CD14-positive monocyte (primary cell): ENCODE results near the gene ARRDC1. TPM values are rescaled to one million over a fixed set of nuclear protein-coding genes. Genes with fewer than 3 reads are reported as not detected.

Experiments
- DNase-seq, 3 donors: peaks; one replicate each; pipeline ENCODE4 v3.0.0-alpha.2; 2011 to 2022
- H2AFZ ChIP-seq: 2 replicates; pipeline ENCODE4 v1.6.0; 2012; ENCODE audit warnings: mild to moderate bottlenecking, low read depth, low read length, inconsistent platforms; ENCODE audit not compliant: insufficient read depth, poor library complexity, severe bottlenecking
- H3K27ac ChIP-seq, 2 donors: 1 replicate in 1 of 2; 2 replicates in 1 of 2; pipeline ENCODE4 v1.5.1; 2012 to 2013; ENCODE audit warnings: low read length in 2 of 2, control low read depth in 1 of 2, inconsistent platforms in 1 of 2, low read depth in 1 of 2, mild to moderate bottlenecking in 1 of 2
- H3K27me3 ChIP-seq, 2 donors: one replicate each; pipeline versions ENCODE4 v1.6.0 to v1.6.1; 2011 to 2013; ENCODE audit warnings: low read length in 2 of 2; ENCODE audit not compliant: control insufficient read depth in 2 of 2, insufficient read depth in 2 of 2
- H3K36me3 ChIP-seq, 2 donors: replicated peaks in 1 of 2; 1 replicate in 1 of 2; 2 replicates in 1 of 2; pipeline versions ENCODE4 v1.5.1 to v1.6.1; 2012 to 2013; ENCODE audit warnings: low read length in 2 of 2, control low read depth in 1 of 2, inconsistent platforms in 1 of 2, mild to moderate bottlenecking in 1 of 2; ENCODE audit not compliant: insufficient read depth in 2 of 2, control insufficient read depth in 1 of 2
- H3K4me1 ChIP-seq, 2 donors: 1 replicate in 1 of 2; 2 replicates in 1 of 2; pipeline versions ENCODE4 v1.5.1 to v1.6.1; 2012 to 2013; ENCODE audit warnings: low read length in 2 of 2, control low read depth in 1 of 2, inconsistent platforms in 1 of 2, mild to moderate bottlenecking in 1 of 2, moderate library complexity in 1 of 2; ENCODE audit not compliant: insufficient read depth in 2 of 2, control insufficient read depth in 1 of 2
- H3K4me2 ChIP-seq: replicated peaks from 2 replicates; pipeline ENCODE3; 2012; ENCODE audit warnings: low read length, moderate library complexity, mild to moderate bottlenecking; ENCODE audit not compliant: poor library complexity, severe bottlenecking; ENCODE audit errors: extremely low read depth
- H3K4me3 ChIP-seq, 3 experiments: fragments of 200-600 bp in 1 of 3; sonication (generic) in 1 of 3; replicated peaks in 1 of 3; 1 replicate in 2 of 3; 2 replicates in 1 of 3; pipeline ENCODE4 v1.5.1; 2011 to 2013; ENCODE audit warnings: low read length in 3 of 3, mild to moderate bottlenecking in 3 of 3, control low read depth in 2 of 3, low read depth in 2 of 3, inconsistent platforms in 1 of 3, moderate library complexity in 1 of 3
- H3K79me2 ChIP-seq: 2 replicates; pipeline ENCODE4 v1.6.0; 2012; ENCODE audit warnings: mild to moderate bottlenecking, control low read depth, inconsistent platforms, low read length, moderate library complexity; ENCODE audit not compliant: insufficient read depth
- H3K9ac ChIP-seq: 2 replicates; pipeline ENCODE4 v1.6.0; 2017; ENCODE audit warnings: low read length, mild to moderate bottlenecking; ENCODE audit not compliant: insufficient read depth, poor library complexity, severe bottlenecking
- H3K9me3 ChIP-seq, 2 donors: replicated peaks in 1 of 2; 1 replicate in 1 of 2; 2 replicates in 1 of 2; pipeline versions ENCODE4 v1.5.1 to v1.6.1; 2012 to 2013; ENCODE audit warnings: low read length in 2 of 2, control low read depth in 1 of 2; ENCODE audit not compliant: control insufficient read depth in 1 of 2, insufficient read depth in 1 of 2
- H4K20me1 ChIP-seq: 2 replicates; pipeline ENCODE4 v1.6.0; 2012; ENCODE audit warnings: mild to moderate bottlenecking, low read length, control low read depth, moderate library complexity; ENCODE audit not compliant: insufficient read depth
- H3K27ac Mint-ChIP-seq, 7 donors: one replicate each; pipeline ENCODE4 v1.8.0; 2020; ENCODE audit warnings: mild to moderate bottlenecking in 7 of 7, mixed read lengths in 7 of 7, moderate library complexity in 6 of 7, inconsistent platforms in 2 of 7
- H3K27me3 Mint-ChIP-seq, 3 donors: one replicate each; pipeline ENCODE4 v1.8.0; 2021 to 2022; ENCODE audit warnings: low read depth in 3 of 3, mild to moderate bottlenecking in 3 of 3, mixed read lengths in 3 of 3, moderate library complexity in 3 of 3, inconsistent platforms in 1 of 3
- H3K36me3 Mint-ChIP-seq, 2 donors: one replicate each; pipeline ENCODE4 v1.8.0; 2020; ENCODE audit warnings: mixed read lengths in 2 of 2, inconsistent platforms in 1 of 2, mild to moderate bottlenecking in 1 of 2
- H3K4me1 Mint-ChIP-seq: one replicate; pipeline ENCODE4 v1.8.0; 2020; ENCODE audit warnings: mild to moderate bottlenecking, mixed read lengths
- H3K4me3 Mint-ChIP-seq, 2 donors: one replicate each; pipeline ENCODE4 v1.8.0; 2020; ENCODE audit warnings: mild to moderate bottlenecking in 2 of 2, mixed read lengths in 2 of 2, moderate library complexity in 1 of 2
- H3K9me3 Mint-ChIP-seq, 7 donors: one replicate each; pipeline ENCODE4 v1.8.0; 2020 to 2022; ENCODE audit warnings: mixed read lengths in 7 of 7, mild to moderate bottlenecking in 6 of 7, moderate library complexity in 6 of 7, inconsistent platforms in 2 of 7
- WGBS: methylation state at CpG from one replicate; pipeline ENCODE4 v1.1.5; 2013; ENCODE audit warnings: missing lambda C conversion rate; ENCODE audit not compliant: insufficient coverage; 5-methylcytosine and 5-hydroxymethylcytosine counted together
- intact Hi-C, 2 donors: fragments of 100-400 bp; cut with micrococcal nuclease; formaldehyde crosslinking; loops; one replicate each; pipeline versions ENCODE4 v1.15.0 to v1.15.1; 2023
- polyA plus RNA-seq, 3 donors: library from polyadenylated mRNA; depleted of rRNA in 1 of 3; unstranded in 2 of 3; stranded (reverse) in 1 of 3; fragments of 300-500 nt in 2 of 3; fragments of >200 nt in 1 of 3; fragmentation: Illumina TruSeq in 2 of 3; gene quantifications; 1 replicate in 2 of 3; 2 replicates in 1 of 3; pipeline ENCODE4 v1.2.3, GENCODE V29; 2012 to 2021
- TF ChIP-seq, protein P1 (sequence below): fragments of 200-600 bp; IDR thresholded peaks from one replicate; pipeline ENCODE4 v1.8.0; 2022; ENCODE audit warnings: antibody characterized with exemption, mild to moderate bottlenecking

Gene ARRDC1
- polyA plus RNA-seq, 3 donors: 83.2 to 454 (median 87.6) TPM

DNA sequence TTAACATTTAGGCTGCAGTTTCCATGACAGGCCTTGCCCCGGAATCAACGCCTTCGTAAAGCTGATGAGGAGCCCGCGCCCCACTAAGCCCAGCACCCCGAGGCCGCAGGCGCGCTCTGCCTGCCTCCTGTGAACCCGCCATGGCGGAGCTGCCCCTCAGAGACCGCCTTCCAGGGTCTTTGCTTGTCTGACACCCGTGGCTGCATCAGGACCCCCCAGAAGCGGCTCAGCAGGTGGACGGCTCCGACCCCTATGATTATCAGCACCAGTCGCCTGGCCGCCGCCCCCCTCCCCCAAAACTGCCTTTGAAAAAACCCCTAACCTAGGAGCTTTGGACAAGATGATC, 26.3 kb upstream of the ARRDC1 start:
- H3K9me3 Mint-ChIP-seq: no peaks in the 10 kb centered on the region
- peak overlapping the region in 2 of 3 experiments; percentile 38 to 96 for H3K4me3 ChIP-seq
- DNase-seq: no peak
- peaks cover 32% of the 10 kb centered on the region for H3K79me2 ChIP-seq
- peaks cover 0 to 2% (median 0%) of the 10 kb centered on the region in 3 donors for H3K27me3 Mint-ChIP-seq
- H3K27ac ChIP-seq: peak overlapping the region in 1 of 2 donors; percentile 77
- peak overlapping the region; percentile 97 for H2AFZ ChIP-seq
- peak overlapping the region; percentile 86 for H3K9ac ChIP-seq
- H3K4me1 ChIP-seq: peaks cover 17 to 31% of the 10 kb centered on the region in 2 donors
- intact Hi-C loops: loop anchor here (5.0 to 10.0 kb wide), 2 partner anchors 38 to 116 kb away; partner anchors contain the start of gene EHMT1 (in 2 of the 2)
- no peaks in the 10 kb centered on the region for H3K9me3 ChIP-seq
- no peaks in the 10 kb centered on the region for H3K27me3 ChIP-seq
- 61% methylated on average over 19 of the region's 19 CpGs for WGBS
- H3K36me3 ChIP-seq: peaks cover 24 to 45% of the 10 kb centered on the region in 2 donors
- TF ChIP-seq, protein P1, sequence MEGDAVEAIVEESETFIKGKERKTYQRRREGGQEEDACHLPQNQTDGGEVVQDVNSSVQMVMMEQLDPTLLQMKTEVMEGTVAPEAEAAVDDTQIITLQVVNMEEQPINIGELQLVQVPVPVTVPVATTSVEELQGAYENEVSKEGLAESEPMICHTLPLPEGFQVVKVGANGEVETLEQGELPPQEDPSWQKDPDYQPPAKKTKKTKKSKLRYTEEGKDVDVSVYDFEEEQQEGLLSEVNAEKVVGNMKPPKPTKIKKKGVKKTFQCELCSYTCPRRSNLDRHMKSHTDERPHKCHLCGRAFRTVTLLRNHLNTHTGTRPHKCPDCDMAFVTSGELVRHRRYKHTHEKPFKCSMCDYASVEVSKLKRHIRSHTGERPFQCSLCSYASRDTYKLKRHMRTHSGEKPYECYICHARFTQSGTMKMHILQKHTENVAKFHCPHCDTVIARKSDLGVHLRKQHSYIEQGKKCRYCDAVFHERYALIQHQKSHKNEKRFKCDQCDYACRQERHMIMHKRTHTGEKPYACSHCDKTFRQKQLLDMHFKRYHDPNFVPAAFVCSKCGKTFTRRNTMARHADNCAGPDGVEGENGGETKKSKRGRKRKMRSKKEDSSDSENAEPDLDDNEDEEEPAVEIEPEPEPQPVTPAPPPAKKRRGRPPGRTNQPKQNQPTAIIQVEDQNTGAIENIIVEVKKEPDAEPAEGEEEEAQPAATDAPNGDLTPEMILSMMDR: no peak
- H3K4me3 Mint-ChIP-seq: peak overlapping the region; percentile 80 to 89
- peaks cover 30% of the 10 kb centered on the region for H3K4me1 Mint-ChIP-seq
- H3K36me3 Mint-ChIP-seq: peaks cover 43 to 49% of the 10 kb centered on the region in 2 donors
- H3K27ac Mint-ChIP-seq: peak overlapping the region in 3 of 7 donors; percentile 32 to 43 (median 42)
- peak overlapping the region; percentile 86 for H3K4me2 ChIP-seq
- peaks cover 26% of the 10 kb centered on the region for H4K20me1 ChIP-seq

DNA sequence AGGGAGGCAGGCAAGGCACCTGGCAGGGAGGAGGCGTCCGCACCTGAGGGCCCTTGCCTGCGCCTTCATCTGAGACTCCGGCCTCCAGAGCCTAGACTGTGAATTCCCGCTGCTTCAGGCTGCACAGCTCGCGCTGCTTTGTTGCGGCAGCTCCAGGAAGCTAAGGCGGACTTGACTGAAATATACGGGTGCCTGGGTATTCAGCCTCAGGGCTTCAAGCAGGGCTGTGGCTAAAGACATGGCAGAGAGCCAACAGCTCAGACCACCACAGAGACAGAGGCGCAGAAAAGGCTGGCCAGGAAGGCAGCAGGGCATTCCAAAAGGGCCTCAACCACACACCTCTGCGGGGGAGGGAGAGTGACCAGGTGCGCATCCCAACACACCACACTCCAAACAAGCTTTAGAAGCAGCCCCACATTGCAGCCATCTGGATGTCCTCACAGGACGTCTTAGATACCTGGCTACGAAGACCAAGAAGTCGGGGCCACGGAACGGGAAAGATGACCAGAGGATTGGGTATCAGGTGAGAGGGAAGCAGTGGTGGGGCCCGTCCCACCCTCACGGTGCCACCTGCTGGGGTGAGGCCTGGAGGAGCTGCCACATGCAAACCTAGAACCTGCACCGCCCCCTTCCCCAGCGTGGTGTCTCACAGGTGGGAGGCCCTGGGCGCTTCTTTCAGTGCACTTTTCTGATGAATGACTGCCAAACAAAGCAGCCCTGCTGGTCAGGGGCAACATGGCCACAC, 25.1 kb upstream of the ARRDC1 start:
- H3K4me3 ChIP-seq: no peak overlapping the region
- 82% methylated on average over 19 of the region's 23 CpGs for WGBS
- intact Hi-C loops: no loop called here
- H3K36me3 ChIP-seq: peaks cover 15 to 34% of the 10 kb centered on the region in 2 donors
- H2AFZ ChIP-seq: no peak overlapping the region
- Mint-ChIP-seq H3K9me3 (no peaks in the 10 kb centered on the region), H3K4me1 (peaks cover 29% of the 10 kb centered on the region), H3K4me3 (no peak overlapping the region), H3K27ac (no peak overlapping the region), H3K36me3 (peaks cover 34 to 41% of the 10 kb centered on the region in 2 donors), H3K27me3 (peaks cover 0 to 2% (median 0%) of the 10 kb centered on the region in 3 donors)
- TF ChIP-seq, protein P1: no peak
- no peak overlapping the region for H3K9ac ChIP-seq
- H4K20me1 ChIP-seq: peaks cover 21% of the 10 kb centered on the region
- H3K27ac ChIP-seq: no peak overlapping the region
- peaks cover 17 to 31% of the 10 kb centered on the region in 2 donors for H3K4me1 ChIP-seq
- H3K27me3 ChIP-seq: no peaks in the 10 kb centered on the region
- no peak overlapping the region for H3K4me2 ChIP-seq
- H3K9me3 ChIP-seq: no peaks in the 10 kb centered on the region
- DNase-seq: no peak
- H3K79me2 ChIP-seq: peaks cover 30% of the 10 kb centered on the region
